Endothelial cell of hepatic sinusoid (primary cell): Measurements from ENCODE around the gene RGL2.

Experiments
- in situ Hi-C: cut with HindIII; loops from 2 replicates; pipeline ENCODE4 v1.10.0; 2017; ENCODE audit warnings: low sequenced_read_pairs

RGL2 gene

GRCh38 chr6:33241968-33242367 is 56.8 kb downstream of the RGL2 start:
- in situ Hi-C loops = no loop called here
